Suprapubic skin (tissue), 4 donors: ENCODE results near the gene DYNLT1.
"Not testable (repeated sequence)": the region's sequence is repeated elsewhere in the genome, so short reads cannot be mapped to it uniquely, and the experiment has no call there.

ENCODE experiments used
- POLR2A ChIP-seq, 2 donors: fragments of 450-650 bp; IDR thresholded peaks; one replicate each; pipeline ENCODE4 v1.6.1; 2017; ENCODE audit warnings: antibody characterized with exemption in 2 of 2, mild to moderate bottlenecking in 2 of 2, moderate library complexity in 2 of 2
- POLR2AphosphoS5 ChIP-seq, 3 donors: sonication (generic); formaldehyde crosslinking; IDR thresholded peaks; one replicate each; pipeline ENCODE4 v1.6.1; 2017; ENCODE audit warnings: antibody characterized with exemption in 3 of 3
- TF ChIP-seq, protein P1 (sequence below), 2 donors: fragments of 200-600 bp in 1 of 2; fragments of 450-650 bp in 1 of 2; sonication (generic) in 1 of 2; IDR thresholded peaks; one replicate each; pipeline ENCODE4 v1.5.1; 2016 to 2019; ENCODE audit warnings: antibody characterized with exemption in 2 of 2, mild to moderate bottlenecking in 1 of 2, moderate library complexity in 1 of 2

GRCh38 chr6:158651981-158652737 lies 7.6 kb upstream of the DYNLT1 start:
- TF ChIP-seq, protein P1, sequence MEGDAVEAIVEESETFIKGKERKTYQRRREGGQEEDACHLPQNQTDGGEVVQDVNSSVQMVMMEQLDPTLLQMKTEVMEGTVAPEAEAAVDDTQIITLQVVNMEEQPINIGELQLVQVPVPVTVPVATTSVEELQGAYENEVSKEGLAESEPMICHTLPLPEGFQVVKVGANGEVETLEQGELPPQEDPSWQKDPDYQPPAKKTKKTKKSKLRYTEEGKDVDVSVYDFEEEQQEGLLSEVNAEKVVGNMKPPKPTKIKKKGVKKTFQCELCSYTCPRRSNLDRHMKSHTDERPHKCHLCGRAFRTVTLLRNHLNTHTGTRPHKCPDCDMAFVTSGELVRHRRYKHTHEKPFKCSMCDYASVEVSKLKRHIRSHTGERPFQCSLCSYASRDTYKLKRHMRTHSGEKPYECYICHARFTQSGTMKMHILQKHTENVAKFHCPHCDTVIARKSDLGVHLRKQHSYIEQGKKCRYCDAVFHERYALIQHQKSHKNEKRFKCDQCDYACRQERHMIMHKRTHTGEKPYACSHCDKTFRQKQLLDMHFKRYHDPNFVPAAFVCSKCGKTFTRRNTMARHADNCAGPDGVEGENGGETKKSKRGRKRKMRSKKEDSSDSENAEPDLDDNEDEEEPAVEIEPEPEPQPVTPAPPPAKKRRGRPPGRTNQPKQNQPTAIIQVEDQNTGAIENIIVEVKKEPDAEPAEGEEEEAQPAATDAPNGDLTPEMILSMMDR (IDR thresholded peaks at IDR 0.05), result not testable (repeated sequence)
- TF ChIP-seq POLR2A, POLR2AphosphoS5 (IDR thresholded peaks at IDR 0.05): not testable (repeated sequence)
